HG03039 (cell line): ENCODE measurements around the gene TANC1.

Experiments used
- ATAC-seq: cut with Tn5 transposase; IDR thresholded peaks from one replicate; pipeline ENCODE4 v1.9.1; 2021; ENCODE audit warnings: mild to moderate bottlenecking, moderate library complexity; ENCODE audit not compliant: unreplicated experiment

The TANC1 gene

GRCh38 chr2:159243529-159243928 lies 275.1 kb downstream of the TANC1 start:
- ATAC-seq: no peak

DNA sequence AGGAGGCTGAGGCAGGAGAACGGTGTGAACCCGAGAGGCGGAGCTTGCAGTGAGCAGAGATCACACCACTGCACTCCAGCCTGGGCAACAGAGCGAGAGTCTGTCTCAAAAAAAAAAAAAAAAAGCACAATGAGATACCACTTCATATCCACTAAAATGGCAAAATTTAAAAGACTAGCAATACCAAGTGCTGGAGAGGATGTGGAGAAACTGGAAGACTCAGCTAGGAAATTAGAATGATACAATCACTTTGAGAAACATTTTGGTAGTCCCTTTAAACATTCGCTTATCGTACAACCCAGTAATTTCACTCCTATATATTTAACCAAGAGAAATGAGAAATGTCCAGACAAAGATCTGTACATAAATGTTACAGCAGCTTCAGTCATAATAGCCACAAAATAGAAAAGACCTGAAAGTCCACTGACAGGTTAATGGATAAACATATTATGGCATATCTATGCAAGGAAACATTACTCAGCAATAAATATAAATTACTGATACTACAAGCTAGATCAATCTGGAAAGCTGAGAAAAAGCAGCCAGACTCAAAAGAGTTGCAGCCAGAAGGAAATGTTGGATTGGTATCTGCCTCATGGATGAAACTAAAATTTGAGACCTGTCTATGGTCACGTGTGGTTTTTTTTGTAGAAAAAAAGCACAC lies 278.0 kb downstream of the TANC1 start:
- ATAC-seq: no peak

- ATAC-seq: no peak
These were observed 281.7 kb downstream of the TANC1 start for GRCh38 chr2:159249990-159250715.

DNA sequence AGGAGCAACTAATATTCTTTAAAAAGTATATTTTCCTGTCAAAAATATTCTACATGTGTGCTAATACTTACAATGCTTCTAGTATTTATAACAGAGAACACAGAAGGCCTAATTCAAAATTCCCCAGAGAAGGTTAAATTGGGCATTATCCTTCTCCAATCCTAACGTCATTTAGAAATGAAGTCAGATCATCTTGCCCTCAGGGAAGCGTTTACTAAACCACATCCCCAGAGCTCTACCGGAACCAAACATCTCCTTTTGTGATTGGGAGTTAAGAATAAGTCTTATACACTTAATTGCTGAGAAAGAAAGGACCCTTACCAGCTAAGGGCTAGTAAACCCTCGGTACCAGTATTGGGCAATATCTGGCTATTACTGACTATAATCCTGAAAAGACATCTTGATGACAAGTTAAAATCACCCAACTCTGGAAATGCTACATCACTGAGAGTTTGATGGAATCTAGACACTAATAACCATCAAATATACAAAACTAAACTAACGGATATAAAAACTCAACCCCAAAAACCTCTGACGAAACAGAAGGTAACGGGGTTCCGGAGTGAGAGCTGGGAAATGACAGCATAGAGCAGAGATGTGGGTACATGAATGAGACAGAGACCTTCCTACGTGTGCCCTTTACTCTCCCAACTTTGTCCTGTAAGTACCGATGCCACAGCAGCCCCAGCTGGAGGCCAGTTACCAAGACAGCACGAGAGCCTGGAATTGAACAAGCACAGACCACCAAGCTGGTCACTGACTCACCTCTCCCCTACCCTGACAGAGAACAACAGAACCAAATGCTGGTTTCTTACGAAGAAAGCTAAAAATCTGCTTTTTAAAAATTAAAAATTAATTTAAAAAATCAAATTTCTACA lies 283.1 kb downstream of the TANC1 start:
- no peak for ATAC-seq

- ATAC-seq: no peak
These were observed 284.5 kb downstream of the TANC1 start for GRCh38 chr2:159252905-159253304.

- ATAC-seq: no peak
These were observed 287.7 kb downstream of the TANC1 start for GRCh38 chr2:159256159-159256558.

- no peak for ATAC-seq
These were observed 293.8 kb downstream of the TANC1 start for GRCh38 chr2:159262226-159262625.

- no peak for ATAC-seq
These were observed 294.5 kb downstream of the TANC1 start for GRCh38 chr2:159262904-159263303.

DNA sequence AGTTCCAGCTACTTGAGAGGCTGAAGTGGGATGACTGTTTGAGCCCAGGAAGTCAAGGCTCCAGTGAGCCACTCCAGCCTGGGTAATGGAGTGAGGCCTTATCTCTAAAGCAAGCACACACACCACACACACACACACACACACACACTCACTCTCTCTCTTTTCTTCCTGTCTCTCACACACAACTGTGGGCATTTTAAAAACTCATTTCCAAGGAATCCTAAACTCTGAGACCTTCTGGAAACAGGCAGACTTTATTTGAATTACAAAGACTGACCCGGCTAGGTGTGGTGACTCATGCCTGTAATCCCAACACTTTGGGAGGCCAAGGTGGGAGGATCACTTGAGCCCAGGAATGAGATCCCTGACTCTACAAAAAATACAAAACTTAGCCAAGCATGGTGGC lies 296.7 kb downstream of the TANC1 start:
- no peak for ATAC-seq

DNA sequence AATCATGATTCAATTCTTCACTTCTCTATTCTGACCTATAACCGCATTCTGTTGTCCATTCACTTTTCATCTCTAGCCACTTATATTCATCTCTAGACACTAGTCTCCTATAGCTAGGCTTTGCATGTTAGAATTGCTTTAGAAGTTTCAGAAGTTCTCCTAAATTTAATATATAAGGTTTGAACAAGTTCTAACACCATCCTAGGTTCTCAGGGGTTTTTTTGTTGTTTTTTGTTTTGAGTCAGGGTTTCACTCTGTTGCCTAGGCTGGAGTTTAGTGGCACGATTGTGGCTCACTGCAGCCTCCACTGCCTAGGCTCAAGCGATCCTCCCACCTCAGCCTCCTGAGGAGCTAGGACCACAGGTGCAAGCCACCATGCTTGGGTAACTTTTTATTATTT lies 298.1 kb downstream of the TANC1 start:
- ATAC-seq: no peak

GRCh38 chr2:159267921-159268320 lies 299.5 kb downstream of the TANC1 start:
- no peak for ATAC-seq

DNA sequence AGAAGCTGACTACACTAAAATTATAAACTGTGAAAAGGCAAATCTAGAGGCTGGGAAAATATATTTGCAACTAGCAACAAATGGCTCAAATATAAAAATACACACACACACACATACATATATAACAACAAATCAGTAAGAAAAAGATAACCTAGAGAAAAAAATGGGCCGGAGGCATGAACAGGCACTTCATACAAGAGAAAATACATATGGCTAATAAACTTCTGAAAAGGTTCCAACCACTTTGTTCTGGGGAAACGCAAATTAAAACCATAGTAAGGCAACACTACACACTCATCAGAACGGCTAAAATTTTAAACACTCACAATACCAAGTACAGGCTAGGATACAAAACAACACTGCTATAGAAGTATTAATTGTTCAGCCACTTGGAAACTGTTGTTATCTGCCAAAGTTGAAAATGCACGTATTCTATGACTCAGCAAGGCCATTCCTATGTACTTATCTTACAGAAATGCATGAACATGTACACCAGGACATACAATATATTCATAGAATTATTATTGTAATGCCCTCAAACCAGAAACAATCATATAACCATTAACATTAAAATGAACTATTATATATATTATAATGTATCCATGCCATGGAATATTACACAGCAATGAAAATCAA lies 302.4 kb downstream of the TANC1 start:
- ATAC-seq: no peak

DNA sequence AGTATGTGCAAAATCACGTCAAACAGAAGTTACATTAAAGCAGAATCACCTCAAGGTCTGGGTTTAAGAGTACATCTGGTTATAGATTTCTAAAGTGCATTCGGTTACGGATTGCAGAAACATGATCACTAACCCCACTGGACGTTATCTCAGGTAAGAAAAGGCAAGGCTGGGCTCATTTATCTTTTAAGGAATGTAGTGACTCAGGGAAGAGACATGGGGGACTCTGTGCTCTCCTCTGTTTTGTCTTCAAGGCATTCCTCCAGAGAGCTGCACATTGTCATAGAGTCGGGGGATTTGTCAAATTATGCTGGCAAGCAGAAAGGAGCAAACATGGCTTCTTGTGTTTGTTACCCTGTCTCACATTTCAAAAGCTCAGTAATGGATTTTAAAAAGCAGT lies 303.7 kb downstream of the TANC1 start:
- ATAC-seq: no peak

GRCh38 chr2:159275111-159275510 lies 306.7 kb downstream of the TANC1 start:
- no peak for ATAC-seq

DNA sequence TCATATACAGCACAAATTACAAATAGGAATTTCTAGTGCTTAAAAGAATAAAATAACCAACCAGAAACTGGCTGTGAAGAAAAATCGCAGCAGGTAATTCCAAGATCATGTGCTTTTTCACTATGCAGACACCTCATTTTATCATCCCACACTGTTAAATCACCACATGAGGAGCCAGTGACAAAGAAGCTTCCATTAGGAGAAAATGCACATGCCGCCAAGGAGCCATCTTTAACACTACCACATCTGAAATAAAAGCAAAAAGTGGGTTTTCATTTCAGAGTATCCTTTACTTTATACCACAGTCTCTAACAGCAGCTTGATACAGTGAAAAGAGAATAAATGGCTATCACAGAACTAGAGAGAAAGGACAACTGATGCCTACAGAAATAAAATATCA lies 311.3 kb downstream of the TANC1 start:
- ATAC-seq: no peak

GRCh38 chr2:159281002-159281401 lies 312.6 kb downstream of the TANC1 start:
- ATAC-seq: no peak
